Endothelial cell (in vitro differentiated cells): ENCODE results near the gene HTRA2. TPM values are rescaled to one million over a fixed set of nuclear protein-coding genes. Genes with fewer than 3 reads are reported as not detected.

Source experiments
- DNase-seq: peaks from one replicate; pipeline ENCODE4 v3.0.0; 2021; ENCODE audit warnings: low spot score
- H3K27ac Mint-ChIP-seq: one replicate; pipeline ENCODE4 v1.8.0; 2021; ENCODE audit warnings: mixed read lengths, inconsistent platforms; ENCODE audit not compliant: unreplicated experiment
- H3K27me3 Mint-ChIP-seq: one replicate; pipeline ENCODE4 v1.8.0; 2021; ENCODE audit warnings: mild to moderate bottlenecking, moderate library complexity, mixed read lengths, inconsistent platforms; ENCODE audit not compliant: unreplicated experiment
- H3K36me3 Mint-ChIP-seq: one replicate; pipeline ENCODE4 v1.8.0; 2021; ENCODE audit warnings: mild to moderate bottlenecking, low read depth, mixed read lengths, inconsistent platforms; ENCODE audit not compliant: unreplicated experiment
- H3K4me1 Mint-ChIP-seq: one replicate; pipeline ENCODE4 v1.8.0; 2021; ENCODE audit warnings: mild to moderate bottlenecking, mixed read lengths, inconsistent platforms; ENCODE audit not compliant: unreplicated experiment
- H3K4me3 Mint-ChIP-seq: one replicate; pipeline ENCODE4 v1.8.0; 2021; ENCODE audit warnings: mild to moderate bottlenecking, mixed read lengths, inconsistent platforms; ENCODE audit not compliant: unreplicated experiment
- H3K9me3 Mint-ChIP-seq: one replicate; pipeline ENCODE4 v1.8.0; 2021; ENCODE audit warnings: mixed read lengths, inconsistent platforms; ENCODE audit not compliant: unreplicated experiment
- total RNA-seq: library from RNA; stranded (reverse); fragmentation: NEBNext Ultra II Directional; extraction: Animal tissue kit (Norgen Biotek cat#: 25700); gene quantifications from one replicate; pipeline ENCODE4 v1.2.1, GENCODE V29; 2021; ENCODE audit not compliant: unreplicated experiment
- TF ChIP-seq, protein P1 (sequence below): fragments of 200-600 bp; sonication (generic); IDR thresholded peaks from one replicate; pipeline ENCODE4 v1.5.0; 2021; ENCODE audit warnings: antibody characterized with exemption; ENCODE audit not compliant: unreplicated experiment

Gene HTRA2
- total RNA-seq, 1 donor from 2014 or later, result 44.3 TPM

DNA sequence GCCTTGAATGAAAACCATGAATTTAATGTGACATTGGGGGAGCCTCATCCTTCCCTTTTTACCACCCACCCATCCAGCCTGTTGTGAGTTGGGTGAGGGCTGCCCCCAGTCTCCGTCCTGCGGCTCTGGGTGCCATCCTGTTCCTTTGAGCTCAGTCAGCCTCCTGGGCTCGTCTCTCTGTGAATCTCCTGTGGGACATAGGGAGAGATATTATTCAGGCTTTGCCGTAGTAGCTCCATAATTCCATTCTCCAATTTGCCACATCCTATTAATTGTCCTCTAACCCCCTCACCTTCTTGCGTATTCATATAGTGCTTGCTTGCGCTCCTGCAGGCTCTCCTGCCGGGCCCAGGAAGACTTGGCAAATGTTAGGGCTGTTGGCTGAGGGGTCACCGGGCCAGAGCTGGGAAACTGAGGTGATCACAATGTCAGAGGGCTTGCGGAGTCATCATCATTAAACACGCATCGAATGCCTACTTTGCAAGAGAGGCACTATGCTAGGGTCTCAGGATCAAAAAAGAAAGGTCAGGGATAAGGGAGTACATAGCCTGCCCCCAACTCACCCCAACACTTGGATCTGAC lies 3.0 kb upstream of the HTRA2 start:
- no peaks in the 10 kb centered on the region for H3K9me3 Mint-ChIP-seq
- DNase-seq, result no peak
- peaks cover 11% of the 10 kb centered on the region for H3K27me3 Mint-ChIP-seq
- TF ChIP-seq, protein P1, sequence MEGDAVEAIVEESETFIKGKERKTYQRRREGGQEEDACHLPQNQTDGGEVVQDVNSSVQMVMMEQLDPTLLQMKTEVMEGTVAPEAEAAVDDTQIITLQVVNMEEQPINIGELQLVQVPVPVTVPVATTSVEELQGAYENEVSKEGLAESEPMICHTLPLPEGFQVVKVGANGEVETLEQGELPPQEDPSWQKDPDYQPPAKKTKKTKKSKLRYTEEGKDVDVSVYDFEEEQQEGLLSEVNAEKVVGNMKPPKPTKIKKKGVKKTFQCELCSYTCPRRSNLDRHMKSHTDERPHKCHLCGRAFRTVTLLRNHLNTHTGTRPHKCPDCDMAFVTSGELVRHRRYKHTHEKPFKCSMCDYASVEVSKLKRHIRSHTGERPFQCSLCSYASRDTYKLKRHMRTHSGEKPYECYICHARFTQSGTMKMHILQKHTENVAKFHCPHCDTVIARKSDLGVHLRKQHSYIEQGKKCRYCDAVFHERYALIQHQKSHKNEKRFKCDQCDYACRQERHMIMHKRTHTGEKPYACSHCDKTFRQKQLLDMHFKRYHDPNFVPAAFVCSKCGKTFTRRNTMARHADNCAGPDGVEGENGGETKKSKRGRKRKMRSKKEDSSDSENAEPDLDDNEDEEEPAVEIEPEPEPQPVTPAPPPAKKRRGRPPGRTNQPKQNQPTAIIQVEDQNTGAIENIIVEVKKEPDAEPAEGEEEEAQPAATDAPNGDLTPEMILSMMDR, result no peak
- peak overlapping the region; percentile 61 for H3K27ac Mint-ChIP-seq
- peaks cover 26% of the 10 kb centered on the region for H3K4me1 Mint-ChIP-seq
- H3K4me3 Mint-ChIP-seq, result peak overlapping the region; percentile 81
- H3K36me3 Mint-ChIP-seq, result peaks cover 38% of the 10 kb centered on the region

DNA sequence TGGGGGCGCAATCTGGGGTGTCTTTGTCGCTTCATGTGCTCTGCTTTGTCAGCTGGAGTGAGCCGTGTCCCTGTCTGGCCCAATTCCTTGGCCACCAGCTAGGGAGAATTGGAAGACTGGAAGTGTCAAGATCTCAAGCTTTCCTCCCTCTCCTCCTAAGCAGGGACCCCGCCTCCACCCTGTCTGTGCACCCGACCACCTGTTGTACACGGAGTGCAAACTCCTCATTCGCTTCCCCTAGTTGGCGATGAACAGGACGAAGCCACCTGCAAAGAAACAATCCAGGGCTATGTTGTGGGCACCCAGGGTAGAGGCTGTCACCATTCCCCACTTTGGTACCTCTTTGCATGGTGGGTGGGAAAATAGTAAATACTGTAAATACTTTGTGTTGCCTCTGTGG lies 2.0 kb upstream of the HTRA2 start:
- peaks cover 26% of the 10 kb centered on the region for H3K4me1 Mint-ChIP-seq
- peaks cover 43% of the 10 kb centered on the region for H3K36me3 Mint-ChIP-seq
- no peaks in the 10 kb centered on the region for H3K9me3 Mint-ChIP-seq
- DNase-seq, result no peak
- H3K27ac Mint-ChIP-seq, result no peak overlapping the region
- peaks cover 12% of the 10 kb centered on the region for H3K27me3 Mint-ChIP-seq
- peak overlapping the region; percentile 98 for H3K4me3 Mint-ChIP-seq
- TF ChIP-seq, protein P1, result no peak

- no peaks in the 10 kb centered on the region for H3K9me3 Mint-ChIP-seq
- H3K4me1 Mint-ChIP-seq, result peaks cover 26% of the 10 kb centered on the region
- peak overlapping the region; percentile 96 for H3K27ac Mint-ChIP-seq
- TF ChIP-seq, protein P1, result no peak
- peak overlapping the region; percentile 98 for H3K4me3 Mint-ChIP-seq
- H3K27me3 Mint-ChIP-seq, result peaks cover 12% of the 10 kb centered on the region
- no peak for DNase-seq
- H3K36me3 Mint-ChIP-seq, result peaks cover 43% of the 10 kb centered on the region
Measured at GRCh38 chr2:74528600-74529356, 955 bp upstream of the HTRA2 start.

DNA sequence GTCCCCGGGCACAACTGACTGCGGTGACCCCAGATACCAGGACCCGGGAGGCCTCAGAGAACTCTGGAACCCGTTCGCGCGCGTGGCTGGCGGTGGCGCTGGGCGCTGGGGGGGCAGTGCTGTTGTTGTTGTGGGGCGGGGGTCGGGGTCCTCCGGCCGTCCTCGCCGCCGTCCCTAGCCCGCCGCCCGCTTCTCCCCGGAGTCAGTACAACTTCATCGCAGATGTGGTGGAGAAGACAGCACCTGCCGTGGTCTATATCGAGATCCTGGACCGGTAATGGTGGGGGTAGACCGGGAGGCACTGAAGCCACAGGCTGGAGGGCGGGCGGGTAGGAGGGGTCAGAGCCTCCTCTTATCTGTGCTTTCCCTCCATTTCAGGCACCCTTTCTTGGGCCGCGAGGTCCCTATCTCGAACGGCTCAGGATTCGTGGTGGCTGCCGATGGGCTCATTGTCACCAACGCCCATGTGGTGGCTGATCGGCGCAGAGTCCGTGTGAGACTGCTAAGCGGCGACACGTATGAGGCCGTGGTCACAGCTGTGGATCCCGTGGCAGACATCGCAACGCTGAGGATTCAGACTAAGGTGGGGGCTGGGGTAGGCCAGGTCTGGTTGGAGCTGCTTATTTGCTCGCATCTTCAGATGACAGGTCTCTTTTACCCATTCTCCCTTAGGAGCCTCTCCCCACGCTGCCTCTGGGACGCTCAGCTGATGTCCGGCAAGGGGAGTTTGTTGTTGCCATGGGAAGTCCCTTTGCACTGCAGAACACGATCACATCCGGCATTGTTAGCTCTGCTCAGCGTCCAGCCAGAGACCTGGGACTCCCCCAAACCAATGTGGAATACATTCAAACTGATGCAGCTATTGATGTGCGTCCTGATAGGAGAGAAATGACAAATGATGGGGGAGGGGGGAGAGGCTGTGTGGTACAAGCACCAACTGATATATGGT lies 780 bp downstream of the HTRA2 start:
- Mint-ChIP-seq H3K27ac (peak overlapping the region; percentile 48), H3K36me3 (peaks cover 39% of the 10 kb centered on the region)
- peak; percentile 29 for DNase-seq

More for the DNA sequence above, 780 bp downstream of the HTRA2 start:
- TF ChIP-seq, protein P1, result no peak
- peak overlapping the region; percentile 87 for H3K4me3 Mint-ChIP-seq
- H3K9me3 Mint-ChIP-seq, result no peaks in the 10 kb centered on the region
- H3K4me1 Mint-ChIP-seq, result peaks cover 26% of the 10 kb centered on the region
- peaks cover 12% of the 10 kb centered on the region for H3K27me3 Mint-ChIP-seq
